H9 (cell line): Measurements from ENCODE around the gene PTPRQ. TPM values are rescaled to one million over a fixed set of nuclear protein-coding genes. Genes with fewer than 3 reads are reported as not detected.

Source experiments
- DNase-seq: peaks from one replicate; pipeline ENCODE4 v3.0.0-alpha.2; 2017
- H2AFZ ChIP-seq: one replicate; pipeline ENCODE4 v1.6.1; 2013; ENCODE audit warnings: mild to moderate bottlenecking, low read length, control low read depth, moderate library complexity
- H2AK5ac ChIP-seq: 2 replicates; pipeline ENCODE4 v1.6.1; 2013; ENCODE audit warnings: low read length, control low read depth, mixed read lengths; ENCODE audit not compliant: insufficient read length
- H2BK120ac ChIP-seq: one replicate; pipeline ENCODE4 v1.6.1; 2013; ENCODE audit warnings: low read depth, mild to moderate bottlenecking, low read length, control low read depth, inconsistent platforms; ENCODE audit not compliant: poor library complexity, severe bottlenecking
- H2BK12ac ChIP-seq: 2 replicates; pipeline ENCODE4 v1.6.1; 2013; ENCODE audit warnings: low read length, control low read depth, mixed read lengths, low read depth; ENCODE audit not compliant: insufficient read length
- H2BK15ac ChIP-seq: 2 replicates; pipeline ENCODE4 v1.6.1; 2013; ENCODE audit warnings: low read depth, low read length, control low read depth
- H2BK20ac ChIP-seq: one replicate; pipeline ENCODE4 v1.6.1; 2013; ENCODE audit warnings: low read depth, mild to moderate bottlenecking, low read length, control low read depth, inconsistent platforms; ENCODE audit not compliant: poor library complexity, severe bottlenecking
- H2BK5ac ChIP-seq: 2 replicates; pipeline ENCODE4 v1.6.1; 2013; ENCODE audit warnings: low read length, control low read depth, mixed read lengths; ENCODE audit not compliant: insufficient read length
- H3K14ac ChIP-seq: 2 replicates; pipeline ENCODE4 v1.6.1; 2013; ENCODE audit warnings: low read length, control low read depth; ENCODE audit not compliant: insufficient read depth
- H3K18ac ChIP-seq: 2 replicates; pipeline ENCODE4 v1.6.1; 2013; ENCODE audit warnings: low read depth, mild to moderate bottlenecking, mixed read lengths, low read length, control low read depth; ENCODE audit not compliant: insufficient read length
- H3K23ac ChIP-seq: 2 replicates; pipeline ENCODE4 v1.6.1; 2013; ENCODE audit warnings: low read length, control low read depth, mixed read lengths, low read depth; ENCODE audit not compliant: insufficient read length
- H3K23me2 ChIP-seq: 2 replicates; pipeline ENCODE4 v1.6.1; 2013; ENCODE audit warnings: low read depth, mild to moderate bottlenecking, mixed read lengths, low read length, control low read depth; ENCODE audit not compliant: insufficient read length, poor library complexity, severe bottlenecking
- H3K27ac ChIP-seq: 2 replicates; pipeline ENCODE4 v1.5.1; 2013; ENCODE audit warnings: low read length, control low read depth, mixed read lengths, low read depth; ENCODE audit not compliant: insufficient read length
- H3K27me3 ChIP-seq: 2 replicates; pipeline ENCODE4 v1.6.1; 2013; ENCODE audit warnings: low read length, control low read depth, inconsistent platforms; ENCODE audit not compliant: insufficient read depth
- H3K4ac ChIP-seq: 2 replicates; pipeline ENCODE4 v1.6.1; 2013; ENCODE audit warnings: low read depth, mild to moderate bottlenecking, control low read depth, inconsistent platforms, low read length, moderate library complexity
- H3K4me1 ChIP-seq: 2 replicates; pipeline ENCODE4 v1.6.1; 2013; ENCODE audit warnings: low read length, control low read depth, inconsistent platforms; ENCODE audit not compliant: insufficient read depth
- H3K4me2 ChIP-seq: 2 replicates; pipeline ENCODE4 v1.6.1; 2013; ENCODE audit warnings: low read length, control low read depth, mixed read lengths; ENCODE audit not compliant: insufficient read length, insufficient read depth
- H3K56ac ChIP-seq: 2 replicates; pipeline ENCODE4 v1.6.1; 2013; ENCODE audit warnings: low read depth, mild to moderate bottlenecking, mixed read lengths, low read length, control low read depth; ENCODE audit not compliant: insufficient read length
- H3K79me1 ChIP-seq: 2 replicates; pipeline ENCODE4 v1.6.1; 2013; ENCODE audit warnings: low read depth, mild to moderate bottlenecking, moderate library complexity, low read length, control low read depth, inconsistent platforms; ENCODE audit not compliant: insufficient read depth, poor library complexity, severe bottlenecking
- H3K79me2 ChIP-seq: 2 replicates; pipeline ENCODE4 v1.6.1; 2013; ENCODE audit warnings: low read length, control low read depth, inconsistent platforms; ENCODE audit not compliant: insufficient read depth
- H3K9ac ChIP-seq: 2 replicates; pipeline ENCODE4 v1.6.1; 2013; ENCODE audit warnings: low read length, control low read depth, mixed read lengths; ENCODE audit not compliant: insufficient read length; ENCODE audit errors: extremely low read depth
- H3K9me3 ChIP-seq: one replicate; pipeline ENCODE4 v1.6.1; 2013; ENCODE audit warnings: low read depth, low read length, inconsistent platforms; ENCODE audit not compliant: control insufficient read depth
- H3T11ph ChIP-seq: one replicate; pipeline ENCODE4 v1.6.1; 2013; ENCODE audit warnings: mild to moderate bottlenecking, low read length, control low read depth, inconsistent platforms
- H4K20me1 ChIP-seq: one replicate; pipeline ENCODE4 v1.6.1; 2013; ENCODE audit not compliant: control insufficient read depth, insufficient read length, insufficient read depth
- H4K5ac ChIP-seq: 2 replicates; pipeline ENCODE4 v1.6.1; 2013; ENCODE audit warnings: low read depth, mild to moderate bottlenecking, mixed read lengths, low read length, control low read depth; ENCODE audit not compliant: insufficient read length
- H4K8ac ChIP-seq: replicated peaks from 2 replicates; pipeline ENCODE4 v1.6.1; 2013; ENCODE audit warnings: low read length, control low read depth, mixed read lengths, low read depth; ENCODE audit not compliant: insufficient read length
- H4K91ac ChIP-seq: 2 replicates; pipeline ENCODE4 v1.6.1; 2013; ENCODE audit warnings: low read depth, mild to moderate bottlenecking, moderate library complexity, mixed read lengths, low read length, control low read depth; ENCODE audit not compliant: insufficient read length
- H3K27ac Mint-ChIP-seq, 3 experiments: 2 replicates in 2 of 3; 3 replicates in 1 of 3; pipeline ENCODE4 v1.8.0; 2020 to 2021; ENCODE audit warnings: mixed read lengths in 3 of 3, mild to moderate bottlenecking in 1 of 3, moderate library complexity in 1 of 3
- H3K27me3 Mint-ChIP-seq: 2 replicates; pipeline ENCODE4 v1.8.0; 2021; ENCODE audit warnings: low read depth, mild to moderate bottlenecking, moderate library complexity, mixed read lengths
- H3K36me3 Mint-ChIP-seq, 3 experiments: 2 replicates in 2 of 3; 3 replicates in 1 of 3; pipeline ENCODE4 v1.8.0; 2020 to 2021; ENCODE audit warnings: low read depth in 3 of 3, mixed read lengths in 3 of 3; ENCODE audit not compliant: insufficient read depth in 1 of 3
- H3K4me1 Mint-ChIP-seq, 2 experiments: 2 replicates each; pipeline ENCODE4 v1.8.0; 2020; ENCODE audit warnings: mixed read lengths in 2 of 2
- H3K4me3 Mint-ChIP-seq, 2 experiments: 2 replicates in 1 of 2; 3 replicates in 1 of 2; pipeline ENCODE4 v1.8.0; 2020 to 2021; ENCODE audit warnings: mild to moderate bottlenecking in 2 of 2, mixed read lengths in 2 of 2, moderate library complexity in 1 of 2
- H3K9me3 Mint-ChIP-seq, 2 experiments: 2 replicates in 1 of 2; 3 replicates in 1 of 2; pipeline ENCODE4 v1.8.0; 2020; ENCODE audit warnings: mild to moderate bottlenecking in 2 of 2, mixed read lengths in 2 of 2, moderate library complexity in 1 of 2
- WGBS: extraction: QIAGEN DNeasy Blood & Tissue Kit; methylation state at CpG from one replicate; pipeline ENCODE4 v1.1.7; 2013; ENCODE audit warnings: missing lambda C conversion rate, low lambda C conversion rate, mixed read lengths; ENCODE audit not compliant: insufficient read length; ENCODE audit errors: extremely low coverage; 5-methylcytosine and 5-hydroxymethylcytosine counted together
- total RNA-seq: library from RNA; stranded (reverse); gene quantifications from 2 replicates; pipeline ENCODE4 v1.2.1, GENCODE V29; 2021
- TF ChIP-seq, protein P1 (sequence below): fragments of 200-600 bp; sonication (generic); conservative IDR thresholded peaks from 3 replicates; pipeline ENCODE4 v1.8.0; 2021; ENCODE audit warnings: antibody characterized with exemption, mild to moderate bottlenecking

The PTPRQ gene
- total RNA-seq, 1 experiment from 2014 or later, result not detected

DNA sequence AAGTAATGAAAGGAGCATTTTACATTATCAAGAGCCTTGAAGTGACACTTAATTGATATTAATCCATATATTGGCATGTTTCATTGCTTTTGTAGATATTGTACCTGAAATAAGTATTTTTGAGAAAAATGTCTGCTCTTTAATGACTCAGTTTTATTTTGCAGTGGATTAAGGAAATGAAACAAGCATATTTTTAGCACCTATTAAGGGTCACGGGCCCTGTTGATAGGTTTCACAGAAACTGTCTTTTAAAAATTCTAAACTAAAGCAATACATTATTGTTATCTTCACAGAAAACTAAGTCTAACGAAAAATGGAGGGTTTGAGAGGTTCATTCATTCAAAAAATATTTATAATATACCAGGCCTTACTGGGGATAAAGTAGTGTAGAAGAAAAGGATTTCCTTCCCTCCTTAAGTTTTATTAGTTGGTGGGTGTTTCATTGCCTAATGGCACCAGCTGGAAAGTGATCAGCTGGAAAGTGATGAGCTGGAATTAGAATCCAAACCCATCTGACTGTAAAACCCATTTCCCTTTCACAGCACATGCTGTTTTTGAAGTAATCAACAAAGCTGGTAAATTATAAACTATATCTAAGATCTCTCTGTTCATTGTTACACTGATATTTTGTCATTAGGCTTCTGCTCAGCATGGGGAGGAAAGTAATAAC, 54.2 kb downstream of the PTPRQ start:
- no peak overlapping the region for H4K5ac ChIP-seq
- H3K79me2 ChIP-seq, result no peaks in the 10 kb centered on the region
- H2BK15ac ChIP-seq, result no peak overlapping the region
- H3K23ac ChIP-seq, result no peak overlapping the region
- no peaks in the 10 kb centered on the region for H3K9me3 Mint-ChIP-seq
- H2AFZ ChIP-seq, result no peak overlapping the region
- H3K4me2 ChIP-seq, result no peak overlapping the region
- TF ChIP-seq, protein P1, sequence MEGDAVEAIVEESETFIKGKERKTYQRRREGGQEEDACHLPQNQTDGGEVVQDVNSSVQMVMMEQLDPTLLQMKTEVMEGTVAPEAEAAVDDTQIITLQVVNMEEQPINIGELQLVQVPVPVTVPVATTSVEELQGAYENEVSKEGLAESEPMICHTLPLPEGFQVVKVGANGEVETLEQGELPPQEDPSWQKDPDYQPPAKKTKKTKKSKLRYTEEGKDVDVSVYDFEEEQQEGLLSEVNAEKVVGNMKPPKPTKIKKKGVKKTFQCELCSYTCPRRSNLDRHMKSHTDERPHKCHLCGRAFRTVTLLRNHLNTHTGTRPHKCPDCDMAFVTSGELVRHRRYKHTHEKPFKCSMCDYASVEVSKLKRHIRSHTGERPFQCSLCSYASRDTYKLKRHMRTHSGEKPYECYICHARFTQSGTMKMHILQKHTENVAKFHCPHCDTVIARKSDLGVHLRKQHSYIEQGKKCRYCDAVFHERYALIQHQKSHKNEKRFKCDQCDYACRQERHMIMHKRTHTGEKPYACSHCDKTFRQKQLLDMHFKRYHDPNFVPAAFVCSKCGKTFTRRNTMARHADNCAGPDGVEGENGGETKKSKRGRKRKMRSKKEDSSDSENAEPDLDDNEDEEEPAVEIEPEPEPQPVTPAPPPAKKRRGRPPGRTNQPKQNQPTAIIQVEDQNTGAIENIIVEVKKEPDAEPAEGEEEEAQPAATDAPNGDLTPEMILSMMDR, result no peak
- no peak overlapping the region for H3K56ac ChIP-seq
- H2BK5ac ChIP-seq, result no peak overlapping the region
- H3K27ac ChIP-seq, result no peak overlapping the region
- H3T11ph ChIP-seq, result no peak overlapping the region
- H3K9me3 ChIP-seq, result no peaks in the 10 kb centered on the region
- no peak overlapping the region for H4K8ac ChIP-seq
- H3K14ac ChIP-seq, result no peak overlapping the region
- no peaks in the 10 kb centered on the region for H3K27me3 ChIP-seq
- no peak overlapping the region for H2AK5ac ChIP-seq
- DNase-seq, result no peak
- no peak overlapping the region for H3K4me3 Mint-ChIP-seq
- no peak overlapping the region for H3K27ac Mint-ChIP-seq
- H2BK20ac ChIP-seq, result no peak overlapping the region
- H3K23me2 ChIP-seq, result no peaks in the 10 kb centered on the region
- no peak overlapping the region for H3K9ac ChIP-seq
- no peak overlapping the region for H3K4ac ChIP-seq
- H3K27me3 Mint-ChIP-seq, result no peaks in the 10 kb centered on the region
- H3K4me1 ChIP-seq, result no peaks in the 10 kb centered on the region
- no peaks in the 10 kb centered on the region for H3K36me3 Mint-ChIP-seq
- H4K20me1 ChIP-seq, result no peaks in the 10 kb centered on the region
- no CpG with 5 or more reads among the region's 2 CpGs for WGBS
- no peak overlapping the region for H2BK120ac ChIP-seq
- no peaks in the 10 kb centered on the region for H3K4me1 Mint-ChIP-seq
- H3K18ac ChIP-seq, result no peak overlapping the region
- no peak overlapping the region for H2BK12ac ChIP-seq
- no peak overlapping the region for H4K91ac ChIP-seq
- no peaks in the 10 kb centered on the region for H3K79me1 ChIP-seq
